PC-3 (cell line): ENCODE measurements around the gene HIPK1.

ENCODE experiments used
- CTCF ChIP-seq: fragments of 300-600 bp; sonication (generic); conservative IDR thresholded peaks from 2 replicates; pipeline ENCODE4 v1.5.1; 2017; ENCODE audit warnings: antibody characterized with exemption, low read depth, mild to moderate bottlenecking, low read length
- EZH2phosphoT487 ChIP-seq: fragments of 300-600 bp; sonication (generic); IDR thresholded peaks from 2 replicates; pipeline ENCODE4 v1.6.1; 2018; ENCODE audit warnings: mild to moderate bottlenecking, antibody characterized with exemption, low read length, borderline replicate concordance

GRCh38 chr1:113904674-113905434, 24.3 kb upstream of the HIPK1 start, which contains the start of the genes AP4B1 and DCLRE1B:
- peak; percentile 59 for TF ChIP-seq CTCF
- TF ChIP-seq EZH2phosphoT487, result no peak
